ENCODE data around the gene APRT. TPM values are rescaled to one million over a fixed set of nuclear protein-coding genes. Genes with fewer than 3 reads are reported as not detected.

Gene APRT
- total RNA-seq, 1 donor from 2014 or later: 85.2 TPM

DNA sequence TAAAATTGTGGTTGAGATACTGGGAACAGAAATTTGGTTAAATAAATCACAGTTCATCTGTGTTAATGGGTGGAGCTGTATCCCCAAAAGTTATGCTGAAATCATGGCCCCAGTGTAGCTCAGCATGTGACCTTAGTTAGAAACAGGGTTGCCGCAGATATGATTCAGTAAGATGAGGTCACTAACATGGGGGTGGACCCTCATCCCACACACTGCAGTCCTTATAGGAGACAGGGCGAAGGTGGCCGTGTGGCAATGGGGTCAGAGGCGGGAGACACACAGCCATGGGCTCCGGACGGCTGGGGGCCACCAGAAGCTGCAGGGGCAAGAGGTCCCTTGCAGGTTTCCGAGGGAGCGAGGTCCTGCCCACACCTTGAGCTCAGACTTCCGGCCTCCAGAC, 34.4 kb upstream of the APRT start:
- ATAC-seq (peak; percentile 82), DNase-seq (peak; percentile 77)
- Histone ChIP-seq H3K4me3 (no peak overlapping the region), H3K27me3 (no peaks in the 10 kb centered on the region), H3K36me3 (peaks cover 15% of the 10 kb centered on the region), H3K27ac (no peak overlapping the region), H3K9me3 (no peaks in the 10 kb centered on the region), H3K4me1 (no peaks in the 10 kb centered on the region)
- TF ChIP-seq, protein P1, sequence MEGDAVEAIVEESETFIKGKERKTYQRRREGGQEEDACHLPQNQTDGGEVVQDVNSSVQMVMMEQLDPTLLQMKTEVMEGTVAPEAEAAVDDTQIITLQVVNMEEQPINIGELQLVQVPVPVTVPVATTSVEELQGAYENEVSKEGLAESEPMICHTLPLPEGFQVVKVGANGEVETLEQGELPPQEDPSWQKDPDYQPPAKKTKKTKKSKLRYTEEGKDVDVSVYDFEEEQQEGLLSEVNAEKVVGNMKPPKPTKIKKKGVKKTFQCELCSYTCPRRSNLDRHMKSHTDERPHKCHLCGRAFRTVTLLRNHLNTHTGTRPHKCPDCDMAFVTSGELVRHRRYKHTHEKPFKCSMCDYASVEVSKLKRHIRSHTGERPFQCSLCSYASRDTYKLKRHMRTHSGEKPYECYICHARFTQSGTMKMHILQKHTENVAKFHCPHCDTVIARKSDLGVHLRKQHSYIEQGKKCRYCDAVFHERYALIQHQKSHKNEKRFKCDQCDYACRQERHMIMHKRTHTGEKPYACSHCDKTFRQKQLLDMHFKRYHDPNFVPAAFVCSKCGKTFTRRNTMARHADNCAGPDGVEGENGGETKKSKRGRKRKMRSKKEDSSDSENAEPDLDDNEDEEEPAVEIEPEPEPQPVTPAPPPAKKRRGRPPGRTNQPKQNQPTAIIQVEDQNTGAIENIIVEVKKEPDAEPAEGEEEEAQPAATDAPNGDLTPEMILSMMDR (IDR thresholded peaks at IDR 0.05): no peak
- intact Hi-C loops (cut with DNase I): no loop called here

GRCh38 chr16:88844419-88845036, 32.8 kb upstream of the APRT start:
- TF ChIP-seq, protein P1 (IDR thresholded peaks at IDR 0.05): no peak
- Histone ChIP-seq H3K4me3 (no peak overlapping the region), H3K36me3 (peaks cover 24% of the 10 kb centered on the region), H3K9me3 (no peaks in the 10 kb centered on the region), H3K4me1 (no peaks in the 10 kb centered on the region), H3K27me3 (no peaks in the 10 kb centered on the region), H3K27ac (no peak overlapping the region)
- DNase-seq (no peak), ATAC-seq (no peak)
- intact Hi-C loops (cut with DNase I): no loop called here

- DNase-seq: no peak
Measured at GRCh38 chr16:88843256-88843655, 31.5 kb upstream of the APRT start.

GRCh38 chr16:88842806-88843205, 31.1 kb upstream of the APRT start:
- TF ChIP-seq, protein P1 (IDR thresholded peaks at IDR 0.05): no peak
- ATAC-seq (no peak), DNase-seq (no peak)
- H3K27ac ChIP-seq: no peak overlapping the region
- no peak overlapping the region for H3K4me3 ChIP-seq
- H3K9me3 ChIP-seq: no peaks in the 10 kb centered on the region
- no peaks in the 10 kb centered on the region for H3K4me1 ChIP-seq
- intact Hi-C loops (cut with DNase I): no loop called here
- peaks cover 23% of the 10 kb centered on the region for H3K36me3 ChIP-seq
- H3K27me3 ChIP-seq: no peaks in the 10 kb centered on the region

More at GRCh38 chr16:88843256-88843655, 31.5 kb upstream of the APRT start:
- no peaks in the 10 kb centered on the region for H3K27me3 ChIP-seq
- no peak overlapping the region for H3K4me3 ChIP-seq
- intact Hi-C loops (cut with DNase I): no loop called here
- no peaks in the 10 kb centered on the region for H3K4me1 ChIP-seq
- H3K27ac ChIP-seq: no peak overlapping the region
- TF ChIP-seq, protein P1 (IDR thresholded peaks at IDR 0.05): no peak
- H3K9me3 ChIP-seq: no peaks in the 10 kb centered on the region
- no peak for ATAC-seq
- peaks cover 24% of the 10 kb centered on the region for H3K36me3 ChIP-seq

DNA sequence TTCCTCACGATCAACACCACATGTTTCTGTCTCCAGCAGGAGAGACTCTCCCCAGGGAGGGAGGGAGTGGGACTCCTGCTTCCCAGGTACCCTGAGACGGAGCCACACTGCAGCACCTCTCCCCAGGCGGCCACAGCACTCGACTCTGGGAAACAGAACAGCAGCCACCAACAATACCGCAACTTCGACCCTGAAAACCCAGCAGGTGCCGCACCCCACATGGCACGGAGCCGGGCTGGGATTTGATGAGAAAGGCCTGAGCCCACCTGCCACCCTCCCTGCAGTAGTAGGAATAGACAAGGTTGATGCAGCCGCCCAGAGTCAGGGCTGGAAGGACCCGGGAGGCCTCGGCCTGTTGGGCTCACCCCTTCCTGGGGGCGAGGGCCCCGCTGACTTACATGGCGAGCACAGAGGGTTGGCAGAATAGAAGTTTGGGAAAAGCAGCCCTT, 30.6 kb upstream of the APRT start:
- TF ChIP-seq, protein P1 (IDR thresholded peaks at IDR 0.05): no peak
- H3K4me1 ChIP-seq: no peaks in the 10 kb centered on the region
- no peaks in the 10 kb centered on the region for H3K9me3 ChIP-seq
- no peak overlapping the region for H3K4me3 ChIP-seq
- DNase-seq: no peak
- no peak overlapping the region for H3K27ac ChIP-seq
- peaks cover 20% of the 10 kb centered on the region for H3K36me3 ChIP-seq
- intact Hi-C loops (cut with DNase I): no loop called here
- ATAC-seq: no peak
- H3K27me3 ChIP-seq: no peaks in the 10 kb centered on the region
